ENCODE measurements around the gene GPX8.

Gene GPX8

GRCh38 chr5:55172051-55172899 lies 12.3 kb downstream of the GPX8 start:
- peak; percentile 65 for DNase-seq (ENCODE audit: low read depth, low spot score)

GRCh38 chr5:55172937-55173686 lies 13.1 kb downstream of the GPX8 start, which contains the start of gene CDC20B:
CDC20B (minus strand) TSS chr5:55173177; CDS start chr5:55173000, 177 bp downstream.
- peak; percentile 36 for DNase-seq (ENCODE audit: low read depth, low spot score)

DNA sequence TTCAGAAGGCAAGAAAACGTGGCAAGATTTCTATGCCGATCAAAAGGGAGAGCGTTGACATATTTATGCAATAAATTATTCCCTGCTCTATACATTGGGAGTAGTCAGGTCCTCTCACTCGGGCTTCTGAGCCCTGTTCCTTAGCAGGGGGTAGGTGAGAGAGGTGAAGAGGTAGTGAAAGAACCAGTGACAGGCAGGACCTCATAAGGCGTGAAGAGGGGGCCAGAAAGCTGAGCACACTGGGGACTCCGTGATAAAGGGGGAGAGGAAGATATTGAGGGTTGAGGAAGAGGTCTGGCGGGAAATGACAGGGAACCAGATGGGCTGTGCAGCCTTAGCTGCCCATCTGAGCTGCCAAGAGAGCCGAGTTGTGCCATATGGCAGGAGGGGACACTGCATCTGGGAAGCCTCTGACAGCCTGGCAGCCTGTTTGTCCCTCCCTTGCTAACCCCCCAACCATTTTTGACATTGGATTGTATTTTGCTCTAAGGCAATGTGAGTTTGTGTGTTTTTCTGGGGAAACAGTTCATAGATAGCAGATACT lies 13.8 kb downstream of the GPX8 start:
- DNase-seq (ENCODE audit: low read depth, low spot score): no peak

DNA sequence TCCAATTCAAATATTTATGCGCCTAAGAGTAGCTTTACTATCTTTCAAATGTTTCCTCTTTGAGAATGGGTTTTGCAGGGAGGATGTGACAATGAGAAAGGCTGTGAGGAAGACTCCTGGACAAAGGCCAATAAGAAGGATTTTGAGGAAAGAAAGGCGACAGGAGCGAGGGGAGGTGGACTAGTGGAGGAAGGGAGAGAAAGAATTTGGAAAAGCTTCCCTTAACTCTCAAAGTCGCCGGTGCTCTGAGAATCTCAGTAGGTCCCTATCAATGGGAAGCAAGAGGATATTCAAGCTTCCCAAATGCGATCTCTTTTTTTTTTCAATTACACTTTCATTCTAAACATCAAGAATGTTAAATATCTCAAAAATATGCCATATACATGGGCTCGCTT lies 15.8 kb downstream of the GPX8 start:
- DNase-seq (ENCODE audit: low read depth, low spot score): no peak

- no peak for DNase-seq (ENCODE audit: low read depth, low spot score)
Observed at GRCh38 chr5:55176176-55176818, 16.3 kb downstream of the GPX8 start.

DNA sequence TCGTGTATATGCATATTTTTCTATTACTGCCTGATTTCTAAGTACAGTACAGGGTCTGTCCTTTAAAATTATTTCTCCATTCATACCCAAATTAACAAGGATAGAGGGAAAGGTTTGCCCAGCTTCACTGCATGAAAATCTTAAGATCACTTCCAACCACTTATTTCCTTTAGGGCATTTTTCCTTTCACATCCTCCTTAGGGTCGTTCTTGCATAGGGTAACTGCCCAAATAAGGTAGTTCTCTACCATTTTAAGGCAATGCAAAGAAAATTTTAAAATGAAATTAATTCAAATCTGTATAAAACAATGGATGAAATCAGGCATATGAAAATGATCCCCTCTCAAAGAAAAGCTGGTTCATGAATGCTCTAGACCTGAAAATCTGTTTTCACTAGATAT lies 17.1 kb downstream of the GPX8 start:
- no peak for DNase-seq (ENCODE audit: low read depth, low spot score)

GRCh38 chr5:55180016-55180415 lies 20.0 kb downstream of the GPX8 start:
- no peak for DNase-seq (ENCODE audit: low read depth, low spot score)

DNA sequence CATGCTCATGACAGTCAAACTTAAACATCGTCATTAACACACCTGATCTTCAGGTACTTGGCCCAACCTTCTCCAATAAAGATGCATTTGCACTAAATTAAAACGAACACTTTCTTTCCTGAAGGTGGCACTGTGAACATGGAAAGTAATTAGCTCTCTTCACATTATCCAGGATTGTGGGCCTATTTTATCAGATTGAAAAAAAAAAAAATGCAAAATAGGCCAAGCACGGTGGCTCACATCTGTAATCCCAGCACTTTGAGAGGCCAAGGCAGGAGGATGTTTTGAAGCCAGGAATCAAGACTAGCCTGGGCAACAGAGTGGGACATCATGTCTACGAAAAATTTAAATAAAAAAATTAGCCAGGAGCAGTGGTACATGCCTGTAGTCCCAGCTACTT lies 27.4 kb downstream of the GPX8 start:
- DNase-seq (ENCODE audit: low read depth, low spot score): no peak

GRCh38 chr5:55188656-55189540 lies 28.9 kb downstream of the GPX8 start:
- no peak for DNase-seq (ENCODE audit: low read depth, low spot score)

GRCh38 chr5:55191165-55191564 lies 31.2 kb downstream of the GPX8 start:
- DNase-seq (ENCODE audit: low read depth, low spot score): no peak

GRCh38 chr5:55205001-55205400 lies 45.0 kb downstream of the GPX8 start:
- DNase-seq (ENCODE audit: low read depth, low spot score): no peak

- no peak for DNase-seq (ENCODE audit: low read depth, low spot score)
Observed at GRCh38 chr5:55211184-55211874, 51.4 kb downstream of the GPX8 start.

Data from activated CD4-positive, CD25-positive, alpha-beta regulatory T cell treated with anti-CD3 and anti-CD28 coated beads, Interleukin-2, amount 50 U/mL, for 16 hours (primary cell).